HCT116 (cell line): ENCODE measurements around the gene MACROD1. TPM values are rescaled to one million over a fixed set of nuclear protein-coding genes. Genes with fewer than 3 reads are reported as not detected.

ENCODE experiments used
- ATAC-seq: fragments of 200-7000 bp; cut with Tn5 transposase; 2 replicates; pipeline ENCODE4 v1.9.1; 2020; ENCODE audit warnings: mild to moderate bottlenecking, moderate library complexity
- BruUV-seq: library from RNA; stranded (reverse); fragments of 400-500 nt; replicated peaks from 2 replicates; lab custom pipeline; 2021; lab: Mats Ljungman, UMichigan
- CTCF ChIA-PET: fragments of 300-600 bp; sonication (Branson Sonifier 250); formaldehyde crosslinking; loops from one replicate; lab custom pipeline; 2021; ENCODE audit warnings: antibody characterized with exemption; lab: Charles Lee
- POLR2A ChIA-PET: fragments of 300-600, 350-600 bp; sonication (Branson Sonifier 250); formaldehyde crosslinking; loops from one replicate; lab custom pipeline; 2021; ENCODE audit warnings: antibody characterized with exemption; lab: Charles Lee
- RAD21 ChIA-PET, 2 experiments: fragments of 300-600 bp; sonication (Branson Sonifier 250); formaldehyde crosslinking; loops; one replicate each; lab custom pipeline; 2023; ENCODE audit warnings: low total read pairs in 2 of 2; ENCODE audit not compliant: uncharacterized antibody in 2 of 2, unreplicated experiment in 2 of 2, low non-redundant PET in 1 of 2; lab: Charles Lee
- DNase-seq: peaks from one replicate; pipeline ENCODE4 v3.0.0-alpha.2; 2010; ENCODE audit warnings: low read depth, low spot score
- H2AFZ ChIP-seq: fragments of 200-600 bp; shearing (Covaris generic), sonication (generic); 2 replicates; pipeline ENCODE4 v1.6.1; 2017; ENCODE audit warnings: low read depth, mixed run types, mixed read lengths, antibody characterized with exemption, low read length; ENCODE audit not compliant: poor library complexity, severe bottlenecking
- H3K27ac ChIP-seq: 2 replicates; pipeline ENCODE4 v1.5.1; 2012; ENCODE audit warnings: low read depth, low read length
- H3K27me3 ChIP-seq: fragments of 200-600 bp; sonication (generic); 2 replicates; pipeline ENCODE4 v1.6.1; 2016; ENCODE audit warnings: mixed run types, low read length, mixed read lengths; ENCODE audit not compliant: insufficient read depth
- H3K36me3 ChIP-seq, 2 experiments: fragments of 200-500 bp in 1 of 2; fragments of 200-600 bp in 1 of 2; sonication (Bioruptor generic) in 1 of 2; sonication (generic) in 1 of 2; 2 replicates each; pipeline versions ENCODE4 v1.5.1 to v1.6.1; 2014 to 2016; ENCODE audit warnings: low read length in 2 of 2, inconsistent platforms in 1 of 2, mixed read lengths in 1 of 2, mixed run types in 1 of 2; ENCODE audit not compliant: insufficient read depth in 2 of 2, control insufficient read depth in 1 of 2
- H3K4me1 ChIP-seq, 2 experiments: fragments of 200-600 bp in 1 of 2; sonication (generic) in 1 of 2; 2 replicates each; pipeline versions ENCODE4 v1.5.1 to v1.6.1; 2012 to 2017; ENCODE audit warnings: low read length in 2 of 2, inconsistent platforms in 1 of 2, mild to moderate bottlenecking in 1 of 2, mixed read lengths in 1 of 2, mixed run types in 1 of 2, moderate library complexity in 1 of 2; ENCODE audit not compliant: insufficient read depth in 2 of 2, control insufficient read depth in 1 of 2
- H3K4me2 ChIP-seq: fragments of 200-600 bp; sonication (generic); 2 replicates; pipeline ENCODE4 v1.6.1; 2017; ENCODE audit warnings: mixed run types, low read length, mixed read lengths
- H3K4me3 ChIP-seq, 2 experiments: fragments of 200-600 bp in 1 of 2; sonication (generic) in 1 of 2; replicated peaks in 1 of 2; 2 replicates each; pipeline ENCODE4 v1.5.1; 2011 to 2016; ENCODE audit warnings: low read length in 2 of 2, control low read depth in 1 of 2, low read depth in 1 of 2, mild to moderate bottlenecking in 1 of 2, mixed read lengths in 1 of 2, mixed run types in 1 of 2
- H3K79me2 ChIP-seq: fragments of 200-600 bp; sonication (generic); 2 replicates; pipeline ENCODE4 v1.6.1; 2017; ENCODE audit warnings: mild to moderate bottlenecking, mixed run types, low read length, moderate library complexity, mixed read lengths; ENCODE audit not compliant: insufficient read depth
- H3K9ac ChIP-seq: fragments of 200-600 bp; sonication (generic); 2 replicates; pipeline ENCODE4 v1.6.1; 2016; ENCODE audit warnings: low read length, mixed read lengths
- H3K9me2 ChIP-seq: fragments of 200-600 bp; sonication (generic), shearing (Covaris generic); 2 replicates; pipeline ENCODE4 v1.6.1; 2017; ENCODE audit warnings: mixed run types, mild to moderate bottlenecking, moderate library complexity; ENCODE audit not compliant: insufficient read depth
- H3K9me3 ChIP-seq, 2 experiments: fragments of 200-500 bp in 1 of 2; fragments of 200-600 bp in 1 of 2; sonication (Bioruptor generic) in 1 of 2; sonication (generic) in 1 of 2; 2 replicates each; pipeline ENCODE4 v1.6.1; 2014 to 2017; ENCODE audit warnings: low read length in 2 of 2, mixed read lengths in 2 of 2, inconsistent platforms in 1 of 2, low read depth in 1 of 2, mild to moderate bottlenecking in 1 of 2, mixed run types in 1 of 2, moderate library complexity in 1 of 2; ENCODE audit not compliant: control insufficient read depth in 1 of 2, insufficient read depth in 1 of 2
- H4K20me1 ChIP-seq: fragments of 200-600 bp; sonication (generic), shearing (Covaris generic); 2 replicates; pipeline ENCODE4 v1.6.1; 2017; ENCODE audit warnings: mixed run types, mild to moderate bottlenecking, moderate library complexity; ENCODE audit not compliant: insufficient read depth
- CBX3 ChIP-seq: IDR thresholded peaks from 2 replicates; pipeline ENCODE4 v1.6.1; 2012; ENCODE audit warnings: low read depth
- ELF1 ChIP-seq: IDR thresholded peaks from 2 replicates; pipeline ENCODE4 v1.6.1; 2012; ENCODE audit warnings: low read depth, borderline replicate concordance
- EZH2 ChIP-seq: fragments of 200-600 bp; sonication (generic); IDR thresholded peaks from 2 replicates; pipeline ENCODE4 v1.6.1; 2017; ENCODE audit warnings: antibody characterized with exemption, mixed run types
- MAX ChIP-seq: IDR thresholded peaks from 2 replicates; pipeline ENCODE4 v1.6.1; 2012
- POLR2A ChIP-seq: IDR thresholded peaks from 2 replicates; pipeline ENCODE4 v1.7.0; 2011; ENCODE audit warnings: borderline replicate concordance; ENCODE audit not compliant: insufficient read depth, insufficient read length; ENCODE audit errors: extremely low read depth
- POLR2AphosphoS5 ChIP-seq: IDR thresholded peaks from 2 replicates; pipeline ENCODE4 v1.6.1; 2011; ENCODE audit warnings: mild to moderate bottlenecking, low read depth, low read length, moderate library complexity
- REST ChIP-seq: IDR thresholded peaks from 2 replicates; pipeline ENCODE4 v1.6.1; 2012; ENCODE audit warnings: low read depth
- SIN3A ChIP-seq: IDR thresholded peaks from 2 replicates; pipeline ENCODE4 v1.6.1; 2012; ENCODE audit warnings: low read depth
- SP1 ChIP-seq: IDR thresholded peaks from 2 replicates; pipeline ENCODE4 v1.6.1; 2012; ENCODE audit warnings: low read depth
- SRF ChIP-seq: IDR thresholded peaks from 2 replicates; pipeline ENCODE4 v1.6.1; 2012; ENCODE audit warnings: low read depth
- TCF7L2 ChIP-seq: IDR thresholded peaks from 2 replicates; pipeline ENCODE4 v1.7.0; 2011; ENCODE audit warnings: borderline replicate concordance, inconsistent platforms; ENCODE audit not compliant: insufficient read depth, insufficient read length; ENCODE audit errors: extremely low read depth
- ZBTB33 ChIP-seq: IDR thresholded peaks from 2 replicates; pipeline ENCODE4 v1.6.1; 2011; ENCODE audit warnings: mild to moderate bottlenecking, low read length, moderate library complexity; ENCODE audit not compliant: insufficient replicate concordance; ENCODE audit errors: extremely low read depth
- ZFX ChIP-seq: fragments of 450-650 bp; IDR thresholded peaks from 2 replicates; pipeline ENCODE4 v1.6.1; 2017
- intact Hi-C: fragments of 100-400 bp; cut with micrococcal nuclease; formaldehyde crosslinking; loops from 2 replicates; pipeline ENCODE4 v1.10.0; 2022
- total RNA-seq: library from RNA; stranded (reverse); gene quantifications from one replicate; pipeline ENCODE4 v1.2.1, GENCODE V29; 2021; ENCODE audit not compliant: unreplicated experiment

MACROD1 gene
- total RNA-seq, 1 experiment from 2014 or later = 61.1 TPM

- Histone ChIP-seq H3K27ac (peak overlapping the region; percentile 86), H2AFZ (no peak overlapping the region), H3K4me3 (peak overlapping the region; percentile 76 to 86), H3K4me2 (peak overlapping the region; percentile 86), H3K36me3 (peaks cover 8 to 28% of the 10 kb centered on the region in 2 experiments), H3K9ac (peak overlapping the region; percentile 85), H4K20me1 (no peaks in the 10 kb centered on the region), H3K9me3 (no peaks in the 10 kb centered on the region), H3K4me1 (peaks cover 7 to 28% of the 10 kb centered on the region in 2 experiments), H3K27me3 (no peaks in the 10 kb centered on the region), H3K79me2 (peaks cover 46% of the 10 kb centered on the region), H3K9me2 (no peaks in the 10 kb centered on the region)
- peak; percentile 36; the same call in 1 of the 2 replicates for ATAC-seq
- ChIA-PET RAD21 (no interaction called here), POLR2A (no interaction called here), CTCF (no interaction called here)
- DNase-seq = no peak
- BruUV-seq = TSS peak; percentile 77
- TF ChIP-seq ZFX (peak; percentile 56; the same call in 1 of the 2 replicates), TCF7L2 (no peak), SRF (no peak)
- intact Hi-C loops = loop anchor here (1.0 kb wide), 1 partner anchor 49 kb away; no protein-coding TSS in a partner anchor
These were observed 178.9 kb downstream of the MACROD1 start for GRCh38 chr11:63986932-63987513.

- Histone ChIP-seq H2AFZ (no peak within 1 kb of the TSS), H3K36me3 (peaks cover 8 to 25% of the 10 kb centered on the region in 2 experiments), H3K79me2 (peaks cover 39% of the 10 kb centered on the region), H3K4me1 (peaks cover 7 to 24% of the 10 kb centered on the region in 2 experiments), H3K9me3 (no peaks in the 10 kb centered on the region), H3K27ac (peak within 1 kb of the TSS; percentile 86), H4K20me1 (no peaks in the 10 kb centered on the region), H3K27me3 (no peaks in the 10 kb centered on the region), H3K9me2 (no peaks in the 10 kb centered on the region), H3K9ac (peak within 1 kb of the TSS; percentile 85), H3K4me2 (peak within 1 kb of the TSS; percentile 86), H3K4me3 (peak within 1 kb of the TSS; percentile 76 to 86)
- peak; percentile 78 for DNase-seq
- POLR2A ChIA-PET = no interaction called here
- CTCF ChIA-PET = no interaction called here
- RAD21 ChIA-PET = no interaction called here
- intact Hi-C loops = loop anchor here (1.0 kb wide), 1 partner anchor 48 kb away; no protein-coding TSS in a partner anchor
- BruUV-seq = no TSS peak
- peak; percentile 90 for ATAC-seq
- TF ChIP-seq SRF = no peak
- TF ChIP-seq REST = no peak
- TF ChIP-seq SIN3A = peak; percentile 57; the same call in 1 of the 2 replicates
- no peak; the same call in 1 of the 2 replicates for TF ChIP-seq SP1
- TF ChIP-seq ELF1 = peak; percentile 87; the same call in 1 of the 2 replicates
- no peak for TF ChIP-seq ZBTB33
- TF ChIP-seq POLR2A = peak; percentile 80
- TF ChIP-seq CBX3 = no peak
- peak; percentile 89 for TF ChIP-seq POLR2AphosphoS5
- TF ChIP-seq MAX = no peak
- no peak for TF ChIP-seq EZH2
These were observed 179.6 kb downstream of the MACROD1 start, which contains the start of gene OTUB1 for GRCh38 chr11:63986156-63986931. Gene OTUB1, plus strand, starts transcription at chr11:63986438. Its CDS starts 19 bp downstream, at chr11:63986457.
